Inflammatory macrophage (primary cell): Measurements from ENCODE around the gene WIF1.

ENCODE experiments used
- DNase-seq, 2 donors: peaks; one replicate each; pipeline ENCODE4 v3.0.0-alpha.2; 2020 to 2022
- total RNA-seq, 18 experiments: gene quantifications; one replicate each; lab custom pipeline; 2026; ENCODE audit warnings: mixed read lengths in 6 of 18, inconsistent platforms in 2 of 18; lab: John Stamatoyannopoulos, UW

Gene WIF1, protein sequence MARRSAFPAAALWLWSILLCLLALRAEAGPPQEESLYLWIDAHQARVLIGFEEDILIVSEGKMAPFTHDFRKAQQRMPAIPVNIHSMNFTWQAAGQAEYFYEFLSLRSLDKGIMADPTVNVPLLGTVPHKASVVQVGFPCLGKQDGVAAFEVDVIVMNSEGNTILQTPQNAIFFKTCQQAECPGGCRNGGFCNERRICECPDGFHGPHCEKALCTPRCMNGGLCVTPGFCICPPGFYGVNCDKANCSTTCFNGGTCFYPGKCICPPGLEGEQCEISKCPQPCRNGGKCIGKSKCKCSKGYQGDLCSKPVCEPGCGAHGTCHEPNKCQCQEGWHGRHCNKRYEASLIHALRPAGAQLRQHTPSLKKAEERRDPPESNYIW
- 0 to 0.10 (median 0) reads per million in 18 experiments for total RNA-seq

DNA sequence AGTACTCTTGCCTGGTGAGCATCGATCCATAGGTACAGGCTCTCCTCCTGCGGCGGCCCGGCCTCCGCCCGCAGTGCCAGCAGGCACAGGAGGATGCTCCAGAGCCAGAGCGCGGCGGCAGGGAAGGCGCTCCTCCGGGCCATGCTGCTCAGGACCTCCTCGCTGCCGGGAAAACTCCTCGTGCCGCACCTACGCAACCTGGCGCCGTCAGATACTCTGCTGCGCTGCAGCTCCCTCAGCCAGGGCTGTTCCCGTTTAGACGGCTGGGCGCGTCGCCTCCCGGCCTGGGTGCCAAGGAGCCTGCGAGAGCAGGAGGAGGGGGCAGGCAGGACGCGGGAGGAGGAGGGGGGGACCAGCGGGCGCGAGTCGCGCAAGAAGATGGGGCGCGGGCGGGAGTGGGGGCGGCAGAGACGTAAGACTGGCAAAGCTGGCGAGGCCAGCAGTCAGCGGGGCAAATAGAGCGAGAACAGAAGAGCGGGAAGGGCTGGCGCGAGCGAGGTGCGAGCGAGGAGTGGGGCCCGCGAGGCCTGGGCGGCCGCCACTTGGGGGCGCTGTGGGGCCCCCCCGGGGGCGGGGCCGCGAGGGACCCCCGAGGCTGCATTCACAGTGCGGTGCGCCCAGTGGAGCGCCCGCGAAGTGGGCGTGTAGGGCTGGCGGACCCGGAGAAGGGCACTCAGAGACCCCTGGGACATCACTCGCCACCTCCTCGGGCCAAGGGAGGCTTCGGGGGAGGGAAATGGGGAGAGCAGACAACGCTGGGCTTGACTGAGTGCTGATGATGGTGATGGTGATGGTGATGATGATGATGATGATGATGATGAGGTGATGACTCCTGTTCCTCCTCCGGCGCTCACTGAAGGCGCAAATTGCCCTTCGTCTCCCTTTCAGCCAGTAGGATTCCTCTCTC, at the start of gene WIF1:
Gene WIF1, minus strand, starts transcription at position 257 of the 907 bp plus-strand sequence. Its CDS starts 114 bp downstream, at position 143.
- peak in 1 of 2 donors; percentile 8 for DNase-seq

DNA sequence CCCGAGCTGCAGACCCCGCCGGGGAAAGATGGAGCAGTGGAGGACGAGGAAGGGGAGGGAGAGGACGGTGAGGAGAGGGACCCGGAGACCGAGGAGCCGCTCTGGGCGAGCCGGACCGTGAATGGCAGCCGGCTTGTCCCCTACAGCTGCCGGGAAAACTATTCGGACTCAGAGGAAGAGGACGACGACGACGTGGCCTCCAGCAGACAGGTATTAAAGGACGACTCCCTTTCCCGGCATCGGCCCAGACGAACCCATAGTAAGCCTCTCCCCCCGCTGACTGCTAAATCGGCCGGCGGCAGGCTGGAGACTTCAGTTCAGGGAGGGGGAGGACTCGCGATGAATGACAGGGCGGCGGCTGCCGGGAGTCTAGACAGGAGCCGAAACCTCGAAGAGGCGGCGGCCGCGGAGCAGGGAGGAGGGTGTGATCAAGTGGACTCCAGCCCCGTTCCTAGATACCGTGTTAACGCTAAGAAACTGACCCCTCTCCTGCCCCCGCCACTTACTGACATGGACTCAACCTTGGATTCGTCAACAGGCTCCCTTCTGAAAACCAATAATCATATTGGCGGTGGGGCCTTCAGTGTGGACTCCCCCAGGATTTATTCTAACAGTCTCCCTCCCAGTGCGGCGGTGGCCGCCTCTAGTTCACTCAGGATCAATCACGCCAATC, 49.2 kb upstream of the WIF1 start:
- DNase-seq, result peak; percentile 39 to 58

- peak; percentile 80 to 91 for DNase-seq
Measured at GRCh38 chr12:65169320-65170208, 48.5 kb upstream of the WIF1 start, which contains the start of gene LEMD3. Gene LEMD3, plus strand, starts transcription at chr12:65169583. Its CDS starts 14 bp downstream, at chr12:65169597.

DNA sequence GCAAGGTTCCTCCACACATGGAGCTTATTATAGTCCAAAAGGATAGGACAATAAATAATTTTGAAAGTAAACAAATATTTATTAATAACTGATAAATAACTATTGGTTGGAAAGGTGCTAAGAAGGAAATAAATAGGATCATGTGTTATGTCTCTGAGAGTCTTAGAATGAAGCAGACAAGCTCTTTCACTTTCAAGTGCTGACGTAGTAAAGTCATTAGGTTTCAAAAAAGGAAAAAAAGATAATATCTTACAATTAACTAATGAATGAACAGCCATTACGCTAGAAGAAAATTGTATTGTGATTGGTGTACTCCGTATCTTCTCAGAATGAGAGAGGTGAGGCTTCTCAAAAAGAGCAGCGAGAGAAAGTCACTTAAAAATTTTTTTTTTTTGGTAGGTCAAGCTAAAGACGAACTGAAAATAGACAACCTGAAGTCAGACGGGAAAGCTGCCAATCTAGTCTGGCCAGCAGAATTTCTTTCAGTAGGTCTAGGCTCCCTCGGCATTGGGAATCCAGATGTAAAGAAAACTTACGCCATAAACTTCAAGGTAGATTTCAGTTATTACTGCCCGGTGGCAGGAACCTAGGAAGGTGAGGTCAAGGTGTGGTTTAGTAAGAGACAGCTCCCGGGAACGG, 47.7 kb upstream of the WIF1 start:
- DNase-seq, result no peak

DNA sequence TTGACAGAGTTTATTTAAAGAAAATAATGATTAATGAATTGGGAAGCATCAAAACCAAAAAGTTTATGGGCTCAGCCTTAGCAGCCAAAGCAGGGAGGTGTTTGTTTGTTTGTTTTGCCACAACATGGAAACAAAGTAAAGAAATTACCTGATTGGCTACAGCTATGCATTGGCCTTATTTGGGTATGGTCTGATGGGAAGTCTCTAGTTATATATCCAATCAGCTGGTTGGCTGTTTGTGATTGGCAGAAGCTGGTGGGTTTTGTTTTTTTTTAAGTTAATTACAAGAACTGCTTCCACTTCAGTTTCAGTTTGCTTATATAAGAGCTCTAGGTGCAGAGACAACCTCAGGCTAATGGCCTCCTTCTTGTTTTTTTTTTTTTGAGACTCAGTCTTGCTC, 43.7 kb upstream of the WIF1 start:
- no peak for DNase-seq

DNA sequence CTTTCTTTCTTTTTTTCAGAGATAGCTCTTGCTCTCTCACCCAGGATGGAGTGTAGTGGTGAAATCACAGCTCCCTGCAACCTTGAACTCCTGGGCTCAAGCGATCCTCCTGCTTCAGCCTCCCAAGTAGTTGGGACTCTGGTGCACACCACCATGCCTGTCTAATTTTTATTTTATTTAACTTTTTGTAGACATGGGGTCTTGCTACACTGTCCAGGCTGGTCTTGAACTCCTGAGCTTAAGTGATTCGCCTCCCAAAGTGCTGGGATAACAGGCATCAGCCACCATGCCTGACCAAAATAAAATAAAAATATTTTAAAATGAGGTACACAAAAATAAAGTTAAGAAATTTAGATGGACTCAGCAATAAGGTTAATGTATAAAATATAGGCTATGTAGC, 43.1 kb upstream of the WIF1 start:
- no peak for DNase-seq

DNA sequence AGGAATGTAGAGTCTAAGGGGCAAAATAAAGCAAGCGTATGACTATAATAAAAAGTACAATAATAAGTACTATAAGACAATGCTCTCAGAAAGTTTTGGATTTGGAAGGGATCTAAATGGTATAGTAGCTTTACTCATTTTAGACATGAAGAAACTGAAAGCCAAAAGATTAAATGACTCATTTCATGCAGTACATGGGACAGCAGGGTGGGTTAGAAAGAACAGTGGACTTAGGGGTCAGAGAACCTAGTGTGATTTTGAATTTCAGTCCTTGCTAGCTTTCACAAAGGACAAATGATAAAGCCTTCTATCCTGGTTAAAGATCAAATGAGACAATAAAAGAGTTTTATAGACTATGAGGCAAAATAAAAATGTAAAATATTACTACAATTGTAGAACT, 41.5 kb upstream of the WIF1 start:
- no peak for DNase-seq

GRCh38 chr12:65157091-65157490, 36.0 kb upstream of the WIF1 start:
- no peak for DNase-seq

DNA sequence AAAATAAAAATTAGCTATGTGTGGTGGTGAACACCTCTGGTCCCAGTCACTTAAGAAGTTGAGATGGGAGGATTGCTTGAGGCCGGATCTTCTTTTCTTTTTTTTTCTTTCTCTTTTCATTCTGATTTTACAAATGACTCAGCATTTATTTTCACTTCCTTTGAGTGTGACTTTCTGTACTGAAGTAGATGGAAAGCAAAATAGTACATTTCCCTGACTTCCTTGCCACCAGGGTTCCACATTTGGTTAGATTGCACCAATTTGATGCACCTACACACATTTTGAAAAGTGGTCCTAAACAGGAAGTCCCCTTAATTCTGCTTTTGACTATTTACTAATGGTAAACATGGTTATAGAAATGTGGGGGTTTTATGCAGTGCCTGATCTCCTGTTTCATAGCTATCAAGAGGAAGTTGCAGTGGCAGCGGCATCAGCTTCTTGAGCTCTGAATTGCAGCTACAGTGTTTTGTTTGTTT, 35.3 kb upstream of the WIF1 start:
- peak; percentile 40 to 57 for DNase-seq

DNA sequence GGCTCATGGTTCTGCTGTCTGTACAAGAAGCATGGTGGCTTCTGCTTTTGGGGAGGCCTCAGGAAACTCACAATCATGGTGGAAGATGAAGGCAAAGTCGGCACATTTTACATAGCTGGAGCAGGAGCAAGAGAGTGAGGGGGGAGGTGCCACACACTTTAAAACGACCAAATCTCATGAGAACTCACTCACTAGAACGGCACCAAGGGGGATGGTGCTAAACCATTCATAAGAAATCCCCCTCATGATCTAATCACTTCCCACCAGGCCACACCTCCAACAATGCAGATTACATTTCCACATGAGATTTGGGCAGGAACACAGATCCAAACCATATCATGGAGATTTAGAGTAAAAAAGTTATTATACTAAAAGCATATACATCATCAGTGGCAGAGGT, 34.7 kb upstream of the WIF1 start:
- no peak for DNase-seq

- no peak for DNase-seq
Measured at GRCh38 chr12:65152596-65152995, 31.5 kb upstream of the WIF1 start.

DNA sequence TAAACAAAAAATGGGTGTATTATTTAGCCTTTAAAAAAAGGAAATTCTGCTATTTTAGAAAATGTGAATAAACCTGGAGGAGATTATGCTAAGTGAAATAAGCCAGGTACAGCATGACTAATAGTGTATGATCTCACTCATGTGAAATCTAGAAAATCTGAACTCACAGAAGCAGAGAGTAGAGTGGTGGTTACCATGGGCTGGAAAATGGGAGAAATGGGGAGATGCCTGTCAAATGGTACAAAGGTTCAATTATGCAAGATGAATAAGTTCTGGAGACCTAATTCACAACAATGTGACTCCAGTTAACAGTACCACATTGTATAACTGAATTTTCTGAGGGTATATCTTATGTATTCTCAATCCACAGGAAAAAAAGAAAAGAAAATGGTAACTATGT, 30.9 kb upstream of the WIF1 start:
- no peak for DNase-seq

GRCh38 chr12:65147312-65147905, 26.3 kb upstream of the WIF1 start:
- DNase-seq, result no peak

GRCh38 chr12:65140738-65141137, 19.6 kb upstream of the WIF1 start:
- no peak for DNase-seq

DNA sequence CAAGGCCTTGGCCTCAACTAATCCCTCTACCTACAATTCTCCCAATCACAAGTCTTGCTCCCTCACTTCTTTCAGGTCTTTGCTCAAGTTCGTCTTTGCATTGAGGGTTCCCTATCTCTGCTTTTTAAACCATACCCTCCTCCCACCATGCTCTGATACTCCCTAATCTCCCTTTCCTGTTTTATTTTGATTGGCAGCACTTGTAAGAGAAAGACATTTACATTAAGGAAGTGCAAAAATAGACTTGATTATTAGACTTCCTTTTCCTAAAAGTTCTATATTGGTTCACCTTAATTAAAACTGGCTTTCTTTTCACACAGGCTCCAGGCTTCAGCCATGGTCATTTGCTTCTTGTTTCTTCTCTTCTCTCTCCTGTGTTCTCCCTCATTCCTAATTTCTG, 18.3 kb upstream of the WIF1 start:
- no peak for DNase-seq

DNA sequence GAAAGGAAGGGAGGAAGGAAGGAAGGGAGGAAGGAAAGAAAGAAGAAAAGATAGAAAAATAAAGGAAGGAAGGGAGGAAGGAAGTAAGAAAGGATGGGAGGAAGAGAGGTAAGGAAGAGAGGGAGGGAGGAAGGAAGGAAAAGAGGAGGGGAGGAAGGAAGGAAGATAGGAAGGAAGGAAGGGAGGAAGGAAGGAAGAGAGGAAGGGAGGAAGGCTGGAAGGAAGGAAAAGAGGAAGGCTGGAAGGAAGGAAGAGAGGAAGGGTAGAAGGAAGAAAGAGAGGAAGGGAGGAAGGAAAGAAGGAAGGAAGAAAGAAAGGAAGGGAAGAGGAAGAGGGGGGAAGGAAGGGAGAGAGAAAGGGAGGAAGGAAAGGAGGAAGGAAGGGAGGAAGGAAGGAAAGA, 12.8 kb upstream of the WIF1 start:
- no peak for DNase-seq

DNA sequence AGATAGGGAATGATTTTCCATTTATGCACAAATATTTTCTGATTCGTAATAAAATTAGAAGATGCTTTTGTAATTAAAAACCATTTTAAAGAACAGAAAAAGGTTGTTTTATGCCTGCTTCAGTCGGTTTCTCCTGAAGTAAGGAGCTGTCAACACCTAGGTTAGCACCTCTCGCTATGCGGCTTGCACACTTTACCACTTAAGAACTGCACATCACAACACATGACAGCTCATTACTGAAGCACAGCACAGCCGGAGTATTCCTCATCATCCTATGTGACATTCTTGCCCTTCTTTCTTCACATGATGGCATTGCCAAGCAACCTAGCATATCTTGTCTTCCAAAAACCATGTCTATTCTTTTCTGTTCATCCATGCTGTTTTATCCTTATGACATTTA, 5.4 kb upstream of the WIF1 start:
- DNase-seq, result no peak

- DNase-seq, result no peak
Measured at GRCh38 chr12:65125975-65126374, 4.9 kb upstream of the WIF1 start.

GRCh38 chr12:65125247-65125646, 4.1 kb upstream of the WIF1 start:
- DNase-seq, result peak; percentile 46 to 61

DNA sequence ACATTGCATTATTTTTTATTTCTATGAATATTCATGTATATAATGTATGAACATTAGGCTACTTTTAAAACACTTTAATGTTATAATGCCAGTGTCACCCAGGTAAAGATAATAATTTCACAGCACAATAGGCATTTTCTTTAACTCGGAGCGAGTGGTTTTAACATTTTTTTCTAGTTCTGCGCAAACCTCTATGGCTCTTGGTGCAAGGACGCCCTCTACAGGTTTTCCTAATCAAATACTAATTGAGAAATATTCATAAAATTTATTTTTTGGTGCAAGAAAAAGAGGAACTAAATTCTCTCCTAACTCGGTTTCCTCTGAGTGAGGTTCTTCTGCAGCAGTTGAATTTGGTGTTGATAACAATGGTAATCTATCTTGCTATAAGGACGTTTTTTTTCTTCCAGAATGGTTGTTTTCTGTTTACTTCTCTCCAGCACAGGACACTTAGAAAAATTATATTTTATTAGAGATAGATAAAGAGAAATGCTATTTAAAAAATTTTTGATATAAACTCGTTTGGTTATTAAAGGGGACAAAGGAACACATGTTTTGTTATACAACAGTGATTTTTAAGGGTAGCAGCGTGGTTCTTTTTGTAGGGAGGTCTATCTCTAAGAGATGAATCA, 2.4 kb upstream of the WIF1 start:
- peak; percentile 60 to 83 for DNase-seq
